ENCODE measurements around the gene INTS6.
"Not testable (repeated sequence)": the region's sequence is repeated elsewhere in the genome, so short reads cannot be mapped to it uniquely, and the experiment has no call there.

INTS6 gene

DNA sequence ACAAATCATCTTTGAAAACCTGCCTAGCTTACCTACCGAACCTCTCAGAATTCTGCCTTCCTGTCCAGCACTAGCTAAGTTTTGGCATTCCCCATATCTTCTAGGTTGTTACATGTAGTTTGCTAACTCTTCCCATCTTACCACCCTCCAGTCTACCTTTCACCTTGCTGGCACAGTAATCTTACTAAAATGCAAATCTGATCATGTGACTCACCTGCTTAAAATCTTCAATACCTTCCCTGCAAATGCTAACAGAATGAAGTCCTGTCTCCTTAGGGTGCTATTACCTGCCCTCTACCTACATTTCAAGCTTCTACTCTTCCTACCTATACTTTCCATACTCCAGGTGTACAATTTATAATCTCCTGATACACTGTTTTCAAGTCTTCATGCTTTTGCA, 30.4 kb downstream of the INTS6 start:
- intact Hi-C loops (cut with DNase I) = no loop called here
- no peak for DNase-seq

DNA sequence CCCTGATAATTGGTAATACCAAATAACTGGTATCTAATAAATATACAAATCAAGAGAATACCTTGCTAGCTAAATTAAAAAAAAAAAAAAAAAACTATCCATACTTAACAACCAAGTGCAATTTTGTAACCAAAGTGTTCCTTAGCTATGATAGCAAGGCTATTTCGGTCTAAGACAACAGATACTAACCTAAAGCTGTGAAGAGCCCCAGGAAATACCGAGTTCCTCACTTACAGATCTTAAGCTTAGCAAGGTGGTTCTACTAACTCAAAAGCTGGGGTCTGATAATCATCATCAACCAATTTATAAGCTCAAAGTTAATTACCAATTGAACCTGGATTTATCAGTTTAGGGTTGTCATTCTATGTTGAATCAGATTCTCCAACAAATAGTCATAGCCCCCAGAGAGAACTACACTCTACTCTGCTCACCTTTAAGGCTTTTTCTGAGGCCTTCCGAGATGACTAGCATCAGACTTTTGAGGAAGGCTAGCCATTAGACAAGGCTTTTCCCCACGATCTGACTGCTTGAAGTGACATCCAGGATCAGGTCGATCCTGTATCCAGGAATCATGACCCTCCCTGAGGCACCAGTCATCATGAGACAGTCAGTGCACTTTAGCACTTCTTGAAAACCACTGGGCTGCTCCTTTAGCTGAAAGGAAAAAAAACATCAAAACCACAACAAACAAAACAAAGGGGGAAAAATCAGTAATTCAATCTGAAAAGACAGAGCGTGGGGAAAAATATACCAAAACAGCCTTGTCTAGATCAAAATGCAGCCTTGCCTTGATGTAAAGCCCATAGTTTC, 31.9 kb downstream of the INTS6 start:
- no peak for DNase-seq
- intact Hi-C loops (cut with DNase I) = no loop called here

GRCh38 chr13:51419001-51419636, 33.7 kb downstream of the INTS6 start:
- intact Hi-C loops (cut with DNase I) = no loop called here

GRCh38 chr13:51417716-51418115, 35.1 kb downstream of the INTS6 start:
- DNase-seq = no peak
- intact Hi-C loops (cut with DNase I) = no loop called here

More at GRCh38 chr13:51419001-51419636, 33.7 kb downstream of the INTS6 start:
- no peak for DNase-seq

DNA sequence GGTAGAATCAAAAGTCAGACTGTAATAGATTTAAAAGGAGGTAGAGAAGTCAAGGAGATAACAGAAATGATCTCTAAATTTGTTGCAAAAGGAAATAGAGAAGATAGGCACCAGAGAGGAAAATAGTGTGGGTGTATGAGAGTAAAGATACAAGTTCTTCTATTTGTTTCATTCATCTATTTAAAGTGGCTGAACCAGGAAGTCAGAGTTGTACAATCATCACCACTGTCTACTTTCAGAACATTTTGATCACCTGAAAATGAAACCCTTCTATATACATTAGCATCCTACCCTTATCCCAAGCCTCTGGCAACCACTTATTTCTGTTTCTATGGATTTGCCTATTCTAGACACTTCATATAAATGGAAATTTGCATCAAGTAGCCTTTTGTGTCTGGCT, 36.7 kb downstream of the INTS6 start:
- intact Hi-C loops (cut with DNase I) = no loop called here

DNA sequence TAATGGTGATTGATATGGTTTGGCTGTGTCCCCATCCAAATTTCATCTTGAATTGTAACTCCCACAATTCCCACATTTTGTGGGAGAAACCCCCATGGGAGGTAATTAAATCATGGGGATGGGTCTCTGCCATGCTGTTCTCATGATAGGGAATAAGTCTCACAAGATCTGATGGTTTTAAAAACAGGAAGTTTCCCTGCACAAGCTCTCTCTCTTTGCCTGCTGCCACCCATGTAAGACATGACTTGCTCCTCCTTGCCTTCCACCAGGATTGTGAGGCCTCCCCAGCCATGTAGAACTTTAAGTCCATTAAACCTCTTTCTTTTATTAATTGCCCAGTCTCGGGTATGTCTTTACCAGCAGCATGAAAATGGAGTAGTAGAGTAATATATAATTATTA, 37.5 kb downstream of the INTS6 start:
- intact Hi-C loops (cut with DNase I); DNase-seq: not testable (repeated sequence)

More for the DNA sequence above, 36.7 kb downstream of the INTS6 start:
- DNase-seq = no peak

DNA sequence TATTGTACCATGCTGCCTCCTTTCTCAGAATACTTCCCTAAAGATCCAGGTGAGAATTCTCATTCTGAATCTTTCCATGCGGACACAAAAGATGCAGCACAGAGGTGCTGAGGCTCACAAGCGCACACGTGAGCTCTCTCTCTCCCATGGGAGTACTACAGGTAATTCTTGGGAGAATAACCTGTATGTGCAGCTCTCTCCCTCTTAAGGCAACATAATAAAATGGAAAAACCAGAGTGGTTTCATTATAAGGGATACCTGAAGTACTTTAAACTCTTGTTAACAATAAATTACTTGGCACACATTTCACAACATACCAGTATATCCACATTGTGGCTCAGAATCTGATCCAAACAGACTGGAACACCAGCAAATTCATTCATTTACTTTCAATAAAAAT, 40.4 kb downstream of the INTS6 start:
- DNase-seq = no peak

GRCh38 chr13:51405176-51405575, 47.7 kb downstream of the INTS6 start:
- DNase-seq = no peak
- intact Hi-C loops (cut with DNase I) = no loop called here

More for the DNA sequence above, 40.4 kb downstream of the INTS6 start:
- intact Hi-C loops (cut with DNase I) = no loop called here

GRCh38 chr13:51397262-51397941, 55.4 kb downstream of the INTS6 start:
- intact Hi-C loops (cut with DNase I) = no loop called here
- DNase-seq = peak in 1 of 42 donors; percentile 13

DNA sequence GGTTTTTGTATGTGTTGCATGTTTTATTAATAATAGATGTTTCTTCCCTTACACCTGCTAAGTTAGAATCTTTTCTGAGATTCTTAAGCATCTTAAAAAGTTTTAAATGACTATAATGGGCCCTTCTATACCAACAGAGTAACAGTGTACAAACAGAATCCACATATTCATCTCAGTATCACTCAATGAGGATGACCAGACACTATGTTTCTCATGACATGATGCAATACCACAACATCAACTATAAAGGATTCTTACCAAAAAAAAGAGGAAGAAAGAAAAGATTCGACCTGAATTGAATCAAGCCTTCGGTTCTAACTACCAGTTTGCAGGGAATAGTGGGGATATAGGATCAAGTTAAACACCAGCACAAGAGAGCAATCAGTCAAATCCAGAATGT, 56.5 kb downstream of the INTS6 start:
- DNase-seq = no peak
- intact Hi-C loops (cut with DNase I) = no loop called here

DNA sequence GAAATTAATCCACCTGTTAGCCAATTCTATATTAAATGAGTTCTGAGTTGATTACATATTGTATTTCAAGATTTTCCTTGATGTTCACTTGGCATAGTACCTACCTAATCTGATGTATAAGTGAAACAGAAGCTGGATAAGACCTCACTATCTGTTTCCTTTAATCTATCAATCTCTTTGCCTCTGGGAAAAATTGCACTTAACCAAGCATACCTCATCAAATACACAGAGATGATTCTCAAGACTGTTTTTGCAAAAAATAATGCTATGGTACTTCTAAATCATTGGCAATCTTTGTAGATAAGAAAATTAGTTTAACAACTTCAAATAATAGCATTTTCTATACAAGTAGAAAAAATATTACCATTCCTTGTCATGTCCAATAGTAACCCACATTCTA, 58.1 kb downstream of the INTS6 start:
- no peak for DNase-seq
- intact Hi-C loops (cut with DNase I) = no loop called here

DNA sequence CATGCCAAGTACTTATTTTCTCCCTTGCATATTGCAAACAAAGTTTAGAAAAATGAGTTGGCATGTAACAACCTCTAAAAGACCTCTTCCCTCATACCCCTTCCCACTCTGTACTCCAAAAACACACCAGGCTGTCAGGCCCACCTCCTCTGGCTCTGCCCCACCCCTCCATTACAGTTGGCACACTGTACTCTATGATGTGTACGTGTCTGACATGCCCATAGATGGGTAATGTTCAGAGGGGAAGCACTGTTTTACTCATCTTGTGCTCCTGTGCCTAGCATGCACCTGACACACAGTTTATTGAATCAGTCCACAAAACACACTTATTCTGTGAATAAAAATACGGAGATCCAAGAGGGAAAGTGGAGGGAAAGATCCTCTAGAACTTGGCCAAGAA, 67.7 kb downstream of the INTS6 start:
- intact Hi-C loops (cut with DNase I) = no loop called here
- DNase-seq = no peak

DNA sequence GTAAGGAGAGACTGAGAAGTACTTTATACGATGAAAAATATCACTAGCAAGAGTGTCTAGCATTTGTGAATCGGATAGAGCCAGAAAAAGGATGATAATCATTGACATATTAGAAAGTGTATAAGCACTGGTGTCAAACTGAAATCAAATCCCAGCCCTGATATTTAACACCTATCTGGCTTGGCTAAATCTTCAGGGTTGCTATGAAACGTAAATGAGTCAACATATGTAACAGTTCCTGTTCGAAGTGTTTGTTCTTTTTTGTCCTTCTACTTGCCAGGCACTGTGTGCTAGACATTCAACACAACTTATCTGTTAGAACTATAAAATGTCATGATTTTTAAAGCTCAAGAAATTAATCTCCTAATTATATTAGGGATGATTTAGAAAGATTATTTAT, 72.6 kb downstream of the INTS6 start:
- DNase-seq = no peak
- intact Hi-C loops (cut with DNase I) = no loop called here

GRCh38 chr13:51373451-51373850, 79.4 kb downstream of the INTS6 start:
- intact Hi-C loops (cut with DNase I) = no loop called here
- DNase-seq = no peak

GRCh38 chr13:51371768-51372399, 81.0 kb downstream of the INTS6 start:
- intact Hi-C loops (cut with DNase I) = no loop called here

DNA sequence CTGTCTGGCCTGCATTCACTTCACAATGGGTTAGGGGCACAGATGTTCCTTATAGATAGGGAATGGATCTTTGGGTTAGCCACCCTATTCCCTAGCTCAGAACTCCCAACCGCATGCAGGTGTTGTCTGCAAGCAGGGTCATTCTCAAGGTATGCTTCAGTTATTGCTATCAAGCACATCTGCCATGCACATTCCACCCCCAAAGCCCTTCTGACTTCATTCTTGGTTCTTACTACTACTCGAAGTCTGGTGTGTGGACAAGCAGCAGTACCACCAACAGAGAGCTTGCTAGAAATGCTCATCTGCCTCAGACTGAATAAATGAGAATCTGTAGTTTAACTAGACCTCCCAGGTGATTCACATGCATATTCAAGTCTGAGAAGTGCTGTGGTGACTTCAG, 82.0 kb downstream of the INTS6 start:
- intact Hi-C loops (cut with DNase I) = no loop called here
- DNase-seq = no peak

More at GRCh38 chr13:51371768-51372399, 81.0 kb downstream of the INTS6 start:
- DNase-seq = no peak

- intact Hi-C loops (cut with DNase I) = no loop called here
- DNase-seq = no peak
Measured at GRCh38 chr13:51370116-51370515, 82.7 kb downstream of the INTS6 start.

- intact Hi-C loops (cut with DNase I) = no loop called here
- no peak for DNase-seq
Measured at GRCh38 chr13:51364404-51365008, 88.3 kb downstream of the INTS6 start.

- intact Hi-C loops (cut with DNase I) = no loop called here
- no peak for DNase-seq
Measured at GRCh38 chr13:51363625-51364024, 89.2 kb downstream of the INTS6 start.
